HCT116 (cell line): Measurements from ENCODE around the gene TTLL6. TPM values are rescaled to one million over a fixed set of nuclear protein-coding genes. Genes with fewer than 3 reads are reported as not detected.

Experiments
- ATAC-seq: fragments of 200-7000 bp; cut with Tn5 transposase; 2 replicates; pipeline ENCODE4 v1.9.1; 2020; ENCODE audit warnings: mild to moderate bottlenecking, moderate library complexity
- BruUV-seq: library from RNA; stranded (reverse); fragments of 400-500 nt; replicated peaks from 2 replicates; lab custom pipeline; 2021; lab: Mats Ljungman, UMichigan
- CTCF ChIA-PET: fragments of 300-600 bp; sonication (Branson Sonifier 250); formaldehyde crosslinking; loops from one replicate; lab custom pipeline; 2021; ENCODE audit warnings: antibody characterized with exemption; lab: Charles Lee
- POLR2A ChIA-PET: fragments of 300-600, 350-600 bp; sonication (Branson Sonifier 250); formaldehyde crosslinking; loops from one replicate; lab custom pipeline; 2021; ENCODE audit warnings: antibody characterized with exemption; lab: Charles Lee
- RAD21 ChIA-PET, 2 experiments: fragments of 300-600 bp; sonication (Branson Sonifier 250); formaldehyde crosslinking; loops; one replicate each; lab custom pipeline; 2023; ENCODE audit warnings: low total read pairs in 2 of 2; ENCODE audit not compliant: uncharacterized antibody in 2 of 2, unreplicated experiment in 2 of 2, low non-redundant PET in 1 of 2; lab: Charles Lee
- DNase-seq: peaks from one replicate; pipeline ENCODE4 v3.0.0-alpha.2; 2010; ENCODE audit warnings: low read depth, low spot score
- H2AFZ ChIP-seq: fragments of 200-600 bp; shearing (Covaris generic), sonication (generic); 2 replicates; pipeline ENCODE4 v1.6.1; 2017; ENCODE audit warnings: low read depth, mixed run types, mixed read lengths, antibody characterized with exemption, low read length; ENCODE audit not compliant: poor library complexity, severe bottlenecking
- H3K27ac ChIP-seq: 2 replicates; pipeline ENCODE4 v1.5.1; 2012; ENCODE audit warnings: low read depth, low read length
- H3K27me3 ChIP-seq: fragments of 200-600 bp; sonication (generic); 2 replicates; pipeline ENCODE4 v1.6.1; 2016; ENCODE audit warnings: mixed run types, low read length, mixed read lengths; ENCODE audit not compliant: insufficient read depth
- H3K36me3 ChIP-seq, 2 experiments: fragments of 200-500 bp in 1 of 2; fragments of 200-600 bp in 1 of 2; sonication (Bioruptor generic) in 1 of 2; sonication (generic) in 1 of 2; 2 replicates each; pipeline versions ENCODE4 v1.5.1 to v1.6.1; 2014 to 2016; ENCODE audit warnings: low read length in 2 of 2, inconsistent platforms in 1 of 2, mixed read lengths in 1 of 2, mixed run types in 1 of 2; ENCODE audit not compliant: insufficient read depth in 2 of 2, control insufficient read depth in 1 of 2
- H3K4me1 ChIP-seq, 2 experiments: fragments of 200-600 bp in 1 of 2; sonication (generic) in 1 of 2; 2 replicates each; pipeline versions ENCODE4 v1.5.1 to v1.6.1; 2012 to 2017; ENCODE audit warnings: low read length in 2 of 2, inconsistent platforms in 1 of 2, mild to moderate bottlenecking in 1 of 2, mixed read lengths in 1 of 2, mixed run types in 1 of 2, moderate library complexity in 1 of 2; ENCODE audit not compliant: insufficient read depth in 2 of 2, control insufficient read depth in 1 of 2
- H3K4me2 ChIP-seq: fragments of 200-600 bp; sonication (generic); 2 replicates; pipeline ENCODE4 v1.6.1; 2017; ENCODE audit warnings: mixed run types, low read length, mixed read lengths
- H3K4me3 ChIP-seq, 2 experiments: fragments of 200-600 bp in 1 of 2; sonication (generic) in 1 of 2; replicated peaks in 1 of 2; 2 replicates each; pipeline ENCODE4 v1.5.1; 2011 to 2016; ENCODE audit warnings: low read length in 2 of 2, control low read depth in 1 of 2, low read depth in 1 of 2, mild to moderate bottlenecking in 1 of 2, mixed read lengths in 1 of 2, mixed run types in 1 of 2
- H3K79me2 ChIP-seq: fragments of 200-600 bp; sonication (generic); 2 replicates; pipeline ENCODE4 v1.6.1; 2017; ENCODE audit warnings: mild to moderate bottlenecking, mixed run types, low read length, moderate library complexity, mixed read lengths; ENCODE audit not compliant: insufficient read depth
- H3K9ac ChIP-seq: fragments of 200-600 bp; sonication (generic); 2 replicates; pipeline ENCODE4 v1.6.1; 2016; ENCODE audit warnings: low read length, mixed read lengths
- H3K9me2 ChIP-seq: fragments of 200-600 bp; sonication (generic), shearing (Covaris generic); 2 replicates; pipeline ENCODE4 v1.6.1; 2017; ENCODE audit warnings: mixed run types, mild to moderate bottlenecking, moderate library complexity; ENCODE audit not compliant: insufficient read depth
- H3K9me3 ChIP-seq, 2 experiments: fragments of 200-500 bp in 1 of 2; fragments of 200-600 bp in 1 of 2; sonication (Bioruptor generic) in 1 of 2; sonication (generic) in 1 of 2; 2 replicates each; pipeline ENCODE4 v1.6.1; 2014 to 2017; ENCODE audit warnings: low read length in 2 of 2, mixed read lengths in 2 of 2, inconsistent platforms in 1 of 2, low read depth in 1 of 2, mild to moderate bottlenecking in 1 of 2, mixed run types in 1 of 2, moderate library complexity in 1 of 2; ENCODE audit not compliant: control insufficient read depth in 1 of 2, insufficient read depth in 1 of 2
- H4K20me1 ChIP-seq: fragments of 200-600 bp; sonication (generic), shearing (Covaris generic); 2 replicates; pipeline ENCODE4 v1.6.1; 2017; ENCODE audit warnings: mixed run types, mild to moderate bottlenecking, moderate library complexity; ENCODE audit not compliant: insufficient read depth
- ATF3 ChIP-seq: IDR thresholded peaks from 2 replicates; pipeline ENCODE4 v1.6.1; 2012
- CEBPB ChIP-seq: IDR thresholded peaks from 2 replicates; pipeline ENCODE4 v1.6.1; 2012; ENCODE audit warnings: low read depth
- EGR1 ChIP-seq: IDR thresholded peaks from 2 replicates; pipeline ENCODE4 v1.6.1; 2012; ENCODE audit warnings: low read depth
- ELF1 ChIP-seq: IDR thresholded peaks from 2 replicates; pipeline ENCODE4 v1.6.1; 2012; ENCODE audit warnings: low read depth, borderline replicate concordance
- EZH2phosphoT487 ChIP-seq: fragments of 200-600 bp; IDR thresholded peaks from 2 replicates; pipeline ENCODE4 v1.6.1; 2018; ENCODE audit warnings: antibody characterized with exemption, borderline replicate concordance
- FOSL1 ChIP-seq: IDR thresholded peaks from 2 replicates; pipeline ENCODE4 v1.6.1; 2012; ENCODE audit warnings: low read depth
- JUND ChIP-seq: IDR thresholded peaks from 2 replicates; pipeline ENCODE4 v1.6.1; 2012
- POLR2A ChIP-seq: IDR thresholded peaks from 2 replicates; pipeline ENCODE4 v1.7.0; 2011; ENCODE audit warnings: borderline replicate concordance; ENCODE audit not compliant: insufficient read depth, insufficient read length; ENCODE audit errors: extremely low read depth
- POLR2AphosphoS5 ChIP-seq: IDR thresholded peaks from 2 replicates; pipeline ENCODE4 v1.6.1; 2011; ENCODE audit warnings: mild to moderate bottlenecking, low read depth, low read length, moderate library complexity
- RAD21 ChIP-seq: IDR thresholded peaks from 2 replicates; pipeline ENCODE4 v1.6.1; 2012; ENCODE audit warnings: low read depth, mild to moderate bottlenecking
- SIN3A ChIP-seq: IDR thresholded peaks from 2 replicates; pipeline ENCODE4 v1.6.1; 2012; ENCODE audit warnings: low read depth
- SRF ChIP-seq: IDR thresholded peaks from 2 replicates; pipeline ENCODE4 v1.6.1; 2012; ENCODE audit warnings: low read depth
- ZBTB33 ChIP-seq: IDR thresholded peaks from 2 replicates; pipeline ENCODE4 v1.6.1; 2011; ENCODE audit warnings: mild to moderate bottlenecking, low read length, moderate library complexity; ENCODE audit not compliant: insufficient replicate concordance; ENCODE audit errors: extremely low read depth
- ZFX ChIP-seq: fragments of 450-650 bp; IDR thresholded peaks from 2 replicates; pipeline ENCODE4 v1.6.1; 2017
- ZNF274 ChIP-seq: fragments of 200-500 bp; sonication (Bioruptor generic); IDR thresholded peaks from 2 replicates; pipeline ENCODE4 v1.6.1; 2014; ENCODE audit warnings: mild to moderate bottlenecking, low read depth, low read length, inconsistent platforms
- intact Hi-C: fragments of 100-400 bp; cut with micrococcal nuclease; formaldehyde crosslinking; loops from 2 replicates; pipeline ENCODE4 v1.10.0; 2022
- total RNA-seq: library from RNA; stranded (reverse); gene quantifications from one replicate; pipeline ENCODE4 v1.2.1, GENCODE V29; 2021; ENCODE audit not compliant: unreplicated experiment
- TF ChIP-seq, protein P1 (sequence below), 3 experiments: fragments of 200-600 bp in 1 of 3; sonication (generic) in 1 of 3; IDR thresholded peaks in 2 of 3; conservative IDR thresholded peaks in 1 of 3; 2 replicates each; pipeline ENCODE4 v1.5.1; 2012 to 2017; ENCODE audit warnings: low read depth in 2 of 3, low read length in 2 of 3, antibody characterized with exemption in 1 of 3, borderline replicate concordance in 1 of 3, control low read depth in 1 of 3, mild to moderate bottlenecking in 1 of 3, mixed read lengths in 1 of 3, mixed run types in 1 of 3, moderate library complexity in 1 of 3; ENCODE audit not compliant: insufficient read depth in 1 of 3
- TF ChIP-seq, protein P2 (sequence below): IDR thresholded peaks from 2 replicates; pipeline ENCODE4 v1.6.1; 2012; ENCODE audit warnings: low read depth

Gene TTLL6
- total RNA-seq, 1 experiment from 2014 or later: 0.79 TPM

DNA sequence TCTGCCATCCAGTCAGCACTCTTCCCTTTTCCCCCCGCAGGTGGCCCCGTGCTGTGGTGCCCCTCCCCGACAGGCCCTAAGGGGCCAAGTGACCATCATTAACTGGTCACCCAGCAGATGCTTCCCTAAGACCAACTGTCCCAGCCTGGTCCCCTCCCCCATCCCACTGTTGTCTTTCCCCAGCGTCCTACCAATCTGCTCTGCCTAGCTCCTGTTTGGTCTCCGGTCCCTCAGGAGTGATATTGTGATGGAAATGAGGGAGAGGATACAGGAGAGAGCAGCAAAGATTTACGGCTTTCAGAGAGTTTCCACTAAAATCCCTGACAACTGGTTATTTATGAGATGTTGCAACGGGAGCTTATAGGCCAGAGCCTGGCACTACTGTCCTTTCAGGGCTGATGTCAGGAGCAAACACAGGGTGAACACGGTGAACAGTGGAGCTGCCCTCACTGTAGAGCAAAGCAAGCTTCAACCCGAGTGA is 1.4 kb upstream of the TTLL6 start:
- Histone ChIP-seq H3K27ac (no peak overlapping the region), H2AFZ (no peak overlapping the region), H3K9me2 (no peaks in the 10 kb centered on the region), H3K4me2 (no peak overlapping the region), H3K36me3 (no peaks in the 10 kb centered on the region), H3K79me2 (no peaks in the 10 kb centered on the region), H3K4me3 (no peak overlapping the region), H3K9me3 (no peaks in the 10 kb centered on the region), H4K20me1 (no peaks in the 10 kb centered on the region), H3K9ac (no peak overlapping the region), H3K4me1 (peaks cover 9 to 17% of the 10 kb centered on the region in 2 experiments), H3K27me3 (no peaks in the 10 kb centered on the region)
- intact Hi-C loops: no loop called here
- ATAC-seq: no peak
- ChIA-PET CTCF (interaction anchor here (0.7 to 6.9 kb wide), 5 partner anchors 14 to 215 kb away, joined by 3 to 62 read pairs (median 4); no protein-coding TSS in a partner anchor), POLR2A (no interaction called here), RAD21 (no interaction called here)
- TF ChIP-seq CEBPB (no peak), SIN3A (no peak), JUND (no peak), ELF1 (no peak), POLR2A (no peak), RAD21 (no peak), SRF (no peak), POLR2AphosphoS5 (no peak), ZNF274 (no peak), ATF3 (no peak), EZH2phosphoT487 (no peak), EGR1 (no peak), ZBTB33 (no peak), ZFX (no peak), FOSL1 (no peak)
- TF ChIP-seq, protein P1, sequence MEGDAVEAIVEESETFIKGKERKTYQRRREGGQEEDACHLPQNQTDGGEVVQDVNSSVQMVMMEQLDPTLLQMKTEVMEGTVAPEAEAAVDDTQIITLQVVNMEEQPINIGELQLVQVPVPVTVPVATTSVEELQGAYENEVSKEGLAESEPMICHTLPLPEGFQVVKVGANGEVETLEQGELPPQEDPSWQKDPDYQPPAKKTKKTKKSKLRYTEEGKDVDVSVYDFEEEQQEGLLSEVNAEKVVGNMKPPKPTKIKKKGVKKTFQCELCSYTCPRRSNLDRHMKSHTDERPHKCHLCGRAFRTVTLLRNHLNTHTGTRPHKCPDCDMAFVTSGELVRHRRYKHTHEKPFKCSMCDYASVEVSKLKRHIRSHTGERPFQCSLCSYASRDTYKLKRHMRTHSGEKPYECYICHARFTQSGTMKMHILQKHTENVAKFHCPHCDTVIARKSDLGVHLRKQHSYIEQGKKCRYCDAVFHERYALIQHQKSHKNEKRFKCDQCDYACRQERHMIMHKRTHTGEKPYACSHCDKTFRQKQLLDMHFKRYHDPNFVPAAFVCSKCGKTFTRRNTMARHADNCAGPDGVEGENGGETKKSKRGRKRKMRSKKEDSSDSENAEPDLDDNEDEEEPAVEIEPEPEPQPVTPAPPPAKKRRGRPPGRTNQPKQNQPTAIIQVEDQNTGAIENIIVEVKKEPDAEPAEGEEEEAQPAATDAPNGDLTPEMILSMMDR (IDR thresholded peaks at IDR 0.05 in 2 of 3, conservative IDR thresholded peaks at IDR 0.05 in 1 of 3; ENCODE audit: borderline replicate concordance in 1 of 3, insufficient read depth in 1 of 3, low read depth in 2 of 3, low read length in 2 of 3): no peak
- TF ChIP-seq, protein P2, sequence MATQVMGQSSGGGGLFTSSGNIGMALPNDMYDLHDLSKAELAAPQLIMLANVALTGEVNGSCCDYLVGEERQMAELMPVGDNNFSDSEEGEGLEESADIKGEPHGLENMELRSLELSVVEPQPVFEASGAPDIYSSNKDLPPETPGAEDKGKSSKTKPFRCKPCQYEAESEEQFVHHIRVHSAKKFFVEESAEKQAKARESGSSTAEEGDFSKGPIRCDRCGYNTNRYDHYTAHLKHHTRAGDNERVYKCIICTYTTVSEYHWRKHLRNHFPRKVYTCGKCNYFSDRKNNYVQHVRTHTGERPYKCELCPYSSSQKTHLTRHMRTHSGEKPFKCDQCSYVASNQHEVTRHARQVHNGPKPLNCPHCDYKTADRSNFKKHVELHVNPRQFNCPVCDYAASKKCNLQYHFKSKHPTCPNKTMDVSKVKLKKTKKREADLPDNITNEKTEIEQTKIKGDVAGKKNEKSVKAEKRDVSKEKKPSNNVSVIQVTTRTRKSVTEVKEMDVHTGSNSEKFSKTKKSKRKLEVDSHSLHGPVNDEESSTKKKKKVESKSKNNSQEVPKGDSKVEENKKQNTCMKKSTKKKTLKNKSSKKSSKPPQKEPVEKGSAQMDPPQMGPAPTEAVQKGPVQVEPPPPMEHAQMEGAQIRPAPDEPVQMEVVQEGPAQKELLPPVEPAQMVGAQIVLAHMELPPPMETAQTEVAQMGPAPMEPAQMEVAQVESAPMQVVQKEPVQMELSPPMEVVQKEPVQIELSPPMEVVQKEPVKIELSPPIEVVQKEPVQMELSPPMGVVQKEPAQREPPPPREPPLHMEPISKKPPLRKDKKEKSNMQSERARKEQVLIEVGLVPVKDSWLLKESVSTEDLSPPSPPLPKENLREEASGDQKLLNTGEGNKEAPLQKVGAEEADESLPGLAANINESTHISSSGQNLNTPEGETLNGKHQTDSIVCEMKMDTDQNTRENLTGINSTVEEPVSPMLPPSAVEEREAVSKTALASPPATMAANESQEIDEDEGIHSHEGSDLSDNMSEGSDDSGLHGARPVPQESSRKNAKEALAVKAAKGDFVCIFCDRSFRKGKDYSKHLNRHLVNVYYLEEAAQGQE: no peak
- no TSS peak for BruUV-seq
- no peak for DNase-seq
